ENCODE data around the gene NT5C. TPM values are rescaled to one million over a fixed set of nuclear protein-coding genes. Genes with fewer than 3 reads are reported as not detected.
A peak's percentile ranks its signal among the peaks of the same experiment; 100 is the strongest.

NT5C gene
- total and polyA plus RNA-seq, 4 donors: 64.4 to 96.3 (median 78.3) TPM

GRCh38 chr17:75096082-75096625, 35.4 kb downstream of the NT5C start:
- peak; percentile 85 for ATAC-seq (ENCODE audit: insufficient read depth, low FRiP score)
- H3K27ac ChIP-seq (ENCODE audit: low read depth in 1 of 2, low read length in 1 of 2): peak overlapping the region in 1 of 2 donors; percentile 57

GRCh38 chr17:75094871-75095399, 36.6 kb downstream of the NT5C start:
- DNase-seq (no peak), ATAC-seq (ENCODE audit: insufficient read depth, low FRiP score) (no peak)
- Histone ChIP-seq H3K27ac (ENCODE audit: low read depth in 1 of 2, low read length in 1 of 2) (peak overlapping the region in 1 of 2 donors; percentile 76), H3K9ac (ENCODE audit: insufficient read depth in 1 of 2, low read length in 2 of 2) (no peak overlapping the region), H3K27me3 (ENCODE audit: control insufficient read depth in 3 of 3, insufficient read depth in 3 of 3, low read length in 2 of 3) (no peaks in the 10 kb centered on the region), H3K4me3 (no peak overlapping the region), H3K36me3 (ENCODE audit: control insufficient read depth in 4 of 4, insufficient read depth in 4 of 4, low read length in 4 of 4) (peaks cover 0 to 13% (median 11%) of the 10 kb centered on the region in 4 donors), H3K4me1 (ENCODE audit: control insufficient read depth in 5 of 5, insufficient read depth in 5 of 5, low read length in 5 of 5) (peaks cover 0 to 33% (median 21%) of the 10 kb centered on the region in 5 donors), H3K9me3 (ENCODE audit: control insufficient read depth in 4 of 4, insufficient read depth in 3 of 4, low read length in 3 of 4) (peaks cover 0 to 2% (median 0%) of the 10 kb centered on the region in 4 donors)
- TF ChIP-seq CTCF (IDR thresholded peaks at IDR 0.05; ENCODE audit: control extremely low read depth, extremely low read depth): no peak
- WGBS, 2 donors: 76 to 82% methylated on average over 16 of the region's 16 CpGs

More at GRCh38 chr17:75096082-75096625, 35.4 kb downstream of the NT5C start:
- no peak for TF ChIP-seq CTCF (IDR thresholded peaks at IDR 0.05; ENCODE audit: control extremely low read depth, extremely low read depth)
- H3K9me3 ChIP-seq (ENCODE audit: control insufficient read depth in 4 of 4, insufficient read depth in 3 of 4, low read length in 3 of 4): peaks cover 0 to 6% (median 0%) of the 10 kb centered on the region in 4 donors
- peak; percentile 69 to 85 (median 80) for DNase-seq
- H3K4me3 ChIP-seq: no peak overlapping the region
- no peaks in the 10 kb centered on the region for H3K27me3 ChIP-seq (ENCODE audit: control insufficient read depth in 3 of 3, insufficient read depth in 3 of 3, low read length in 2 of 3)
- peaks cover 0 to 20% (median 14%) of the 10 kb centered on the region in 4 donors for H3K36me3 ChIP-seq (ENCODE audit: control insufficient read depth in 4 of 4, insufficient read depth in 4 of 4, low read length in 4 of 4)
- 18 to 24% methylated on average over 14 of the region's 14 CpGs for WGBS, 2 donors
- peaks cover 0 to 26% (median 16%) of the 10 kb centered on the region in 5 donors for H3K4me1 ChIP-seq (ENCODE audit: control insufficient read depth in 5 of 5, insufficient read depth in 5 of 5, low read length in 5 of 5)
- H3K9ac ChIP-seq (ENCODE audit: insufficient read depth in 1 of 2, low read length in 2 of 2): no peak overlapping the region

- Histone ChIP-seq H3K9me3 (ENCODE audit: control insufficient read depth in 4 of 4, insufficient read depth in 3 of 4, low read length in 3 of 4) (no peaks in the 10 kb centered on the region), H3K9ac (ENCODE audit: insufficient read depth in 1 of 2, low read length in 2 of 2) (no peak overlapping the region), H3K27ac (ENCODE audit: low read depth in 1 of 2, low read length in 1 of 2) (peak overlapping the region in 1 of 2 donors; percentile 82), H3K27me3 (ENCODE audit: control insufficient read depth in 3 of 3, insufficient read depth in 3 of 3, low read length in 2 of 3) (no peaks in the 10 kb centered on the region), H3K4me1 (ENCODE audit: control insufficient read depth in 5 of 5, insufficient read depth in 5 of 5, low read length in 5 of 5) (peaks cover 0 to 38% (median 23%) of the 10 kb centered on the region in 5 donors), H3K4me3 (no peak overlapping the region), H3K36me3 (ENCODE audit: control insufficient read depth in 4 of 4, insufficient read depth in 4 of 4, low read length in 4 of 4) (peaks cover 0 to 7% (median 5%) of the 10 kb centered on the region in 4 donors)
- TF ChIP-seq CTCF (IDR thresholded peaks at IDR 0.05; ENCODE audit: control extremely low read depth, extremely low read depth): no peak
- ATAC-seq (ENCODE audit: insufficient read depth, low FRiP score) (no peak), DNase-seq (no peak)
- 79 to 92% methylated on average over 18 of the region's 18 CpGs for WGBS, 2 donors
Observed at GRCh38 chr17:75093548-75094158, 37.9 kb downstream of the NT5C start.
